Activated T-cell treated with anti-CD3 and anti-CD28 coated beads for 1 hour (primary cell): ENCODE data around the gene FGF5.
"Not testable (repeated sequence)": the region's sequence is repeated elsewhere in the genome, so short reads cannot be mapped to it uniquely, and the experiment has no call there.

ENCODE experiments used
- DNase-seq: peaks from one replicate; pipeline ENCODE4 v3.0.0-alpha.2; 2020; ENCODE audit warnings: low read depth

Gene FGF5

GRCh38 chr4:80295826-80296225 is 29.4 kb downstream of the FGF5 start:
- no peak for DNase-seq

DNA sequence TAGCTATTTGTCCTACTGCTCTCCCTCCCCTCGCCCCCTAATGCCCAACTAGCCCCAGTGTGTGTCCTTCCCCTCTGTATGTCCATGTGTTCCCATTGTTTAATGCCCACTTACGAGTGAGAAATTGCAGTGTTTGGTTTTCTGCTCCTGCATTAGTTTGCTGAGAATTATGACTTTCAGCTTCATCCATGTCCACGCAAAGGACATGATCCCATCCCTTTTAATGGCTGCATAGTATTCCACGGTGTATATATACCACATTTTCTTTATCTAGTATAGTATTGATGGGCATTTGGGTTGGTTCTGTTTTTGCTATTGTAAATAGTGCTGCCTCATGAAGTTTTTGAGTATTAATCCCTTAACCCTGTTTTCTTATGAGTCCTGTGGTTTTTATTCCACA is 35.4 kb downstream of the FGF5 start:
- DNase-seq: no peak

- no peak for DNase-seq
These were observed 36.3 kb downstream of the FGF5 start for GRCh38 chr4:80302616-80303223.

DNA sequence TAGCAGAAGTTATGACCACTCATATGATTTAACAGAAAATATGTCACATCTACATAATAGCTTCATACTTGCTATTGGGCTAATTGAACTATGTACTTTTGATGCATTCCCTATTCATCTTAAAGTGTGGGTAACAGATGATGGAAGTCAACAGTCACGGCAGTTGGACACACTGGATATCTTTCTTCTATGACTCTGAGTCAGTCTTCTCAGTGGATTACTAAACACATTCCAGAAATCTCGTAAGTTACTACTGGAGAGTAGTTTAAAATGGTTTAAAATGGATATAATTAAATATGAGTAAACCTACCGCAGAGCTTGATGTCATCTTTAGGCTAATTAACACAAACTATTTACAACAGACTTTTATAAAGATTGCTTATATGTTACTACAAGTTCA is 39.0 kb downstream of the FGF5 start:
- no peak for DNase-seq

GRCh38 chr4:80306260-80306659 is 39.8 kb downstream of the FGF5 start:
- DNase-seq: no peak

- no peak for DNase-seq
These were observed 40.8 kb downstream of the FGF5 start for GRCh38 chr4:80307183-80307735.

GRCh38 chr4:80307774-80308465 is 41.5 kb downstream of the FGF5 start:
- no peak for DNase-seq

- DNase-seq: no peak
These were observed 42.0 kb downstream of the FGF5 start for GRCh38 chr4:80308466-80308822.

DNA sequence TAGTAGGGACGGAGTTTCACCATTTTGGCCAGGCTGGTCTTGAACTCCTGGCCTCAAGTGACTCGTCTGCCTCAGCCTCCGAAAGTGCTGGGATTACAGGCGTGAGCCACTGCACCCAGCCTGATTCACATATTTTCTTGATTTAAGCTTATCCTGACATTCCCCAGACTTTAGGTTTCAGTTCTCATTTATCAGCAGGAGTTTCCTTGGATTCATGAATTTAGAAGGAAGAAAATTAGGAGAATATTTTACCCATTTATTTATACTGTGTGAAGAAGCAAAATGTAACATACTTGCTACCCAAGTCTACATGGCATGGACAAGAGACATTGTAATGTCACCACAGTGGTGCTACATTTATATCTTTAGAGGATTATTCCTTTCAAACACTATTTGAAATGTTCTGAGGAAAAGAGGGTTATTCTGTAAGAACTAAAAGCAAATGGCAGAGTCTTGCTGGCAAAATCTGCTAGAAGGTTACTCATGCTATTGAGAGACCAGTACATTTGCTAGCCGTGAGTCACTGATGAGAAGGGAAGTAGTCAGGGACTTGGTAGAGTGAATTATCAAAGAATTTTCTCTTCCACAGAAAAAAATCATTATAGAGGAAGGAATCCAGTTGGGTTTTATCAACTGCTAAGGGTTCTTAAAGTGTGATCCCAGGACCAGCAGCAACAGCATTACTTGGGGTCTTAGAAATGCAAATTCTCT is 43.0 kb downstream of the FGF5 start:
- no peak for DNase-seq

- no peak for DNase-seq
These were observed 44.7 kb downstream of the FGF5 start for GRCh38 chr4:80311130-80311529.

DNA sequence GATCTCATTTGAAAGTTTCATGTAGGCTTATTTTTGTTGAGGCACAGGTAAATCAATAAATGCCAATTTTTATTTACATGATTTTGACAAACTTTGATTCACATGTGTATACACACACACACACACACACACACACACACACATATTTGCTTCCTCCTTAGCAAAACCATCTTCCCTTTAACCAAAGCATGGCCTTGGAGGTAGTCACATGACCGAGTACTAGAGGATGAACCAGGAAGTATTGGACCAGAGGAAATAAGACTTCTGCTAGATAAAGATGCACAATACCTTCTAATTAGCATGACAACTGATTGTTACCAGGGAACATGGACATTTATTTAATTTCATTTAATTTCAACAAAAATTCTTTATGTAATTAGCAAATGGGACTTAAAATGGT is 45.7 kb downstream of the FGF5 start:
- DNase-seq: no peak

DNA sequence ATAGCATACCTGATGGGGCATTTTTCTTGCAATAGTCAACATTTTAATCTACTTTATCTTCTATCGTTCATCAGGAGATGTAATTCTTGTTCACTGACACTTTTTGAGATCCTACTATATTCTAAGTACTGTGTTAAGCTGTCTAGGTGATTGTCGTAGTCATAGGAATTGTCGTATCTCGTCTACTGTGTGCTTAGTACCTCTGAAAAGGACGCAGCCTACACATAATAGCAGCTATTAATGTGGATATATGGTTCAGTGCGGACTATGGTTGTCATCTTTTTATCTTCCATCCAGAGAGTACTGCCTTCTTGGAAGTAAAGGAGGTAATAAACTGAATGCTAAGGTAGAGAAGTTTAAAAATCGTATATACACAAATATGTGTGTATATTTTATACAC is 47.2 kb downstream of the FGF5 start:
- DNase-seq: no peak

- not testable (repeated sequence) for DNase-seq
These were observed 49.4 kb downstream of the FGF5 start for GRCh38 chr4:80315848-80316247.

- DNase-seq: no peak
These were observed 54.9 kb downstream of the FGF5 start for GRCh38 chr4:80321341-80321740.

- DNase-seq: no peak
These were observed 55.3 kb downstream of the FGF5 start for GRCh38 chr4:80321776-80322175.

DNA sequence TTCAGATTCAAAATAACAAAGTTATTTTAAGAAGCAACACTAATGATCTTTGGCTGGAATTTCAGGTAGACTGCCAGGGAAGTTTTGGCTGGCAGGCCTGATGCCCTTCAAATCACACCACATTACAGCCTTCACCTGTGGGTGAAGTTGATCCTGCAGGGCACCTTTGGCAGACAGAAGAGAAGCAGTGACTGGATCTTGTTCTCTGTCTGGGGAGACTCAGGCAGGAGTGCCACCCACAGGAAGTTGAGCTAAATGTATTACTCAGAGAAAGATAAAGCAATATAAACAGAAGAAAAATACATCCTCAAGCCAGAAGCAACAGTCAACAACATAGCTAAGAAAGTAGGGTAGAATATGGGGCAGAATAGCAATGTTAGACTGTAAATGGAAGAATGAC is 56.3 kb downstream of the FGF5 start:
- no peak for DNase-seq

DNA sequence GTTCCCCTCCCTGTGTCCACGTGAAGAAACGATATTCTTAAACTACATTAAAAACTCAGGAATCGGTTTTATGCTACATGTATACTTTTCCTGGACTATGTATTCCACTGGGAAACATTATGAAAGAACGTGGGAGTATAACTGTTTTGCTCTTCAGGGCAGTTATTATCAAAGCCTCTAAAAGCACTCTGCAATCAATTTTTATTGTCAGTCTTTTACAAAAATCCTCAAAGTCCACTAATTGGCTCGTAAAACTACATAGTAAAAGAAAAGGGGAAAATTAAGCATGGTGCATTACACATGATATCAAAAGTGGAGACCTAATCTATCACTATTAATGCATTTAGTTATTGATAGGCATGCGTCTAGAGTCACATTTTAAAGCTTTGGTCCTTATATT is 57.7 kb downstream of the FGF5 start:
- no peak for DNase-seq

- no peak for DNase-seq
These were observed 65.2 kb downstream of the FGF5 start for GRCh38 chr4:80331693-80332092.

- no peak for DNase-seq
These were observed 66.7 kb downstream of the FGF5 start for GRCh38 chr4:80333121-80333520.

DNA sequence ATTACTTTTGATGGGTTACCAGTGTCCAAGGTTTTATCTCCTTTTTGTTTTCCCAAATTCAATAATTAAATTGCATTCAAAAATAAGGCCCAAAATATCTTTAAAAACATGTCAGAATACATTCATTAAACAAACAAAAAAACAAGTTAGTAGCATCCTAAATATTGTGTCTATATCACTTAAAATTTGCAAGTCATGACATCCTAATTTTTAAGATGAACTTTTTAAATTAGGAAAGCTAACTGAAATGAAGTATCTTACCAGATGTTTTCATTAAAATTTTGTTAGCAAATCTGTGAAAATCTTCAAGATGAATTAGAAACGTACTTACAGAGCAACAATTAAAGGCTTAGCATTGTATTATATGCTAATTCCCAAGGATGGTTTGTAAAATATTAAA is 68.1 kb downstream of the FGF5 start:
- DNase-seq: no peak

DNA sequence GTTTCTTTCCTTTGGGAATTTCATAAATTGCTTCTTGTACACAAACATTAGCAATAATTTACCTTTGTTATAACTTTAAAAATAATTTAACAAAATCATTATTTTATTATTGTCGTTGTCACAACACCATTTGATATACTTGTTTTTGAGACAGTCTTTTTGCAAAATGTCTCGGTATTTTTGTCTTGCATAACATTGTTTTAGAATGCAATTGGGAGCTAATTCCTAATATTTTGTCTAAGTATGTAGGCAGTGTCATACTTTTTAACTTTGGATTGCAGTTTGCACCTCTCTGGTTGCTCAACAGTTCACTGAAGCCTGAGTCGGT is 68.7 kb downstream of the FGF5 start:
- DNase-seq: no peak

DNA sequence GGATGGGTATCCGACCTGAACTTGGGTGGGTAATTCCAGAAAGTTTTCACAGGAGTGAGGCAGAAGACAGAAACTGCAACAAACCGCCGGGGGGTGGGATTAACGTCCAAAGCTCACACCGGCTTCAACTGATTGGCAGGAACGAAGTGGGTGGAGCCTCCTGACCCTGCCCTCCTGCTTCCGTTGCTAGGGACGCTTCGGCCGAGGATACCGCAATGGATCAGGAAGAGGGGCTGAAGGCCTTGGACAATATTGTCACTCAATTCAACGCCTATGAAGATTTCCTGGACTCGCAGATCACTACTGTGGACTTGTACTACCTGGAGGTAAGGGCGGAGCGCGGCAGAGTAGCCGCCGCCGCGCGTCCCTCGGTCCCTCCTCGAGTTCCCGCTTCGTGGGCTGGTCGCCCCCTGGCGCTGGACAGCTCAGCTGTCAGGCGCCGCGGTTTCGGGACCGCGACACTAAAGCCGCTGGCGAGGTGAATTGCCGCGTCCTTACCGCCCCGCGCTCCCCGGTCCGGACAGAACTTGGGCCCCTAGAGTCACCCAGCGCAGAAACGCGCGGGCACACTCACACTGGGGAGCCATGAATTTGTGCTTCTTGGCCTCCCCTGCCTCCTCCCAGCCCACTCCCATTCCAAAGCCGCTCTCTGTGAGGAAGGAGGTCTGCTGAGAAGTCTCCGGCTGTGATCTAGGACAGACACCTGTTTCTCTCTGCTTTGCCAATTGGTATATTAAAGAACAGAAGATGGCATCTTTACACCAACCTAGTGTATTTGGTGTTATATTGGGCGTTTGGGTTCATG is 69.3 kb downstream of the FGF5 start, which contains the start of gene CFAP299:
Gene CFAP299 (plus strand): TSS at position 177 of the 805 bp plus-strand sequence.
- DNase-seq: peak; percentile 28
